ENCODE measurements around the gene SLC35B4.

Gene SLC35B4

GRCh38 chr7:134280508-134280907 is 36.2 kb downstream of the SLC35B4 start:
- no peak for TF ChIP-seq CTCF (IDR thresholded peaks at IDR 0.05; ENCODE audit: low read depth, low read length)
- no peak for DNase-seq (ENCODE audit: low read depth, low spot score)
- in situ Hi-C loops (cut with HindIII; ENCODE audit: low sequenced_read_pairs) = no loop called here
- no peak overlapping the region for H3K4me3 ChIP-seq (ENCODE audit: low read depth, low read length)

GRCh38 chr7:134279898-134280297 is 36.8 kb downstream of the SLC35B4 start:
- no peak overlapping the region for H3K4me3 ChIP-seq (ENCODE audit: low read depth, low read length)
- DNase-seq (ENCODE audit: low read depth, low spot score) = no peak
- in situ Hi-C loops (cut with HindIII; ENCODE audit: low sequenced_read_pairs) = no loop called here
- no peak for TF ChIP-seq CTCF (IDR thresholded peaks at IDR 0.05; ENCODE audit: low read depth, low read length)

- H3K4me3 ChIP-seq (ENCODE audit: low read depth, low read length) = no peak overlapping the region
- DNase-seq (ENCODE audit: low read depth, low spot score) = no peak
- TF ChIP-seq CTCF (IDR thresholded peaks at IDR 0.05; ENCODE audit: low read depth, low read length) = no peak
- in situ Hi-C loops (cut with HindIII; ENCODE audit: low sequenced_read_pairs) = no loop called here
Measured at GRCh38 chr7:134279336-134279735, 37.4 kb downstream of the SLC35B4 start.

GRCh38 chr7:134278502-134279153 is 38.1 kb downstream of the SLC35B4 start:
- in situ Hi-C loops (cut with HindIII; ENCODE audit: low sequenced_read_pairs) = no loop called here
- no peak for TF ChIP-seq CTCF (IDR thresholded peaks at IDR 0.05; ENCODE audit: low read depth, low read length)
- no peak for DNase-seq (ENCODE audit: low read depth, low spot score)
- no peak overlapping the region for H3K4me3 ChIP-seq (ENCODE audit: low read depth, low read length)

GRCh38 chr7:134276951-134277350 is 39.8 kb downstream of the SLC35B4 start:
- DNase-seq (ENCODE audit: low read depth, low spot score) = no peak
- in situ Hi-C loops (cut with HindIII; ENCODE audit: low sequenced_read_pairs) = no loop called here
- no peak for TF ChIP-seq CTCF (IDR thresholded peaks at IDR 0.05; ENCODE audit: low read depth, low read length)
- H3K4me3 ChIP-seq (ENCODE audit: low read depth, low read length) = no peak overlapping the region

GRCh38 chr7:134262322-134262721 is 54.4 kb downstream of the SLC35B4 start:
- H3K4me3 ChIP-seq (ENCODE audit: low read depth, low read length) = no peak overlapping the region
- in situ Hi-C loops (cut with HindIII; ENCODE audit: low sequenced_read_pairs) = no loop called here
- no peak for DNase-seq (ENCODE audit: low read depth, low spot score)
- no peak for TF ChIP-seq CTCF (IDR thresholded peaks at IDR 0.05; ENCODE audit: low read depth, low read length)

Measured in astrocyte of the spinal cord (primary cell).